A549 (cell line): ENCODE data around the gene RIMS4. TPM values are rescaled to one million over a fixed set of nuclear protein-coding genes. Genes with fewer than 3 reads are reported as not detected.

Experiments
- ATAC-seq, 2 experiments: fragments of 200-7000 bp in 1 of 2; fragments of >200 bp in 1 of 2; cut with Nextera tagmentation in 1 of 2; cut with Tn5 transposase in 1 of 2; 3 replicates each; pipeline versions ENCODE4 v1.8.0 to v1.9.1; 2018 to 2020; ENCODE audit warnings: mild to moderate bottlenecking in 1 of 2, moderate library complexity in 1 of 2
- CTCF ChIA-PET: fragments of 300-600 bp; sonication (Branson Sonifier 250); formaldehyde crosslinking; extraction: SDS; loops from one replicate; lab custom pipeline; 2021; ENCODE audit warnings: antibody characterized with exemption, inconsistent platforms; lab: Yijun Ruan, JAX
- POLR2A ChIA-PET: fragments of 350-600 bp; formaldehyde crosslinking; extraction: SDS; loops from one replicate; lab custom pipeline; 2021; ENCODE audit warnings: antibody characterized with exemption, inconsistent platforms; lab: Yijun Ruan, JAX
- DNase-seq, 2 experiments: peaks; one replicate each; pipeline versions ENCODE4 v3.0.0 to v3.0.0-alpha.2; 2011 to 2016; ENCODE audit warnings: low read depth in 1 of 2, low spot score in 1 of 2
- FAIRE-seq: peaks from 2 replicates; lab custom pipeline; 2011; peaks lifted over from hg19 to GRCh38; lab: Jason Lieb, UNC
- H3K27ac ChIP-seq, 2 experiments: fragments of >200 bp; sonication (Bioruptor Twin); formaldehyde crosslinking; 3 replicates each; pipeline ENCODE4 v1.5.1; 2016 to 2017
- H3K4me1 ChIP-seq: fragments of >200 bp; sonication (Bioruptor Twin); formaldehyde crosslinking; 3 replicates; pipeline ENCODE4 v1.6.1; 2016
- H3K4me2 ChIP-seq: fragments of >200 bp; sonication (Bioruptor Twin); formaldehyde crosslinking; 3 replicates; pipeline ENCODE4 v1.6.1; 2016
- H3K4me3 ChIP-seq: fragments of >200 bp; sonication (Bioruptor Twin); formaldehyde crosslinking; 3 replicates; pipeline ENCODE4 v1.5.1; 2016
- H3K9me3 ChIP-seq: fragments of >200 bp; sonication (Bioruptor Twin); formaldehyde crosslinking; 3 replicates; pipeline ENCODE4 v1.6.1; 2016
- CEBPB ChIP-seq, 2 experiments: fragments of >200 bp in 1 of 2; sonication (Bioruptor Twin) in 1 of 2; formaldehyde crosslinking in 1 of 2; IDR thresholded peaks; 2 replicates each; pipeline ENCODE4 v1.6.1; 2012 to 2016
- CHD4 ChIP-seq: fragments of 200-600 bp; sonication (generic); IDR thresholded peaks from 2 replicates; pipeline ENCODE4 v1.6.1; 2016; ENCODE audit warnings: antibody characterized with exemption, mild to moderate bottlenecking, borderline replicate concordance
- CTCF ChIP-seq: fragments of >200 bp; sonication (Bioruptor Twin); formaldehyde crosslinking; IDR thresholded peaks from 3 replicates; pipeline ENCODE4 v1.5.1; 2016
- EHF ChIP-seq: fragments of 250-450 bp; sonication (Bioruptor Pico); IDR thresholded peaks from 2 replicates; pipeline ENCODE4 v1.5.0; 2020; ENCODE audit warnings: mild to moderate bottlenecking
- EHMT2 ChIP-seq: fragments of 200-600 bp; sonication (generic); IDR thresholded peaks from 2 replicates; pipeline ENCODE4 v1.6.1; 2016; ENCODE audit warnings: antibody characterized with exemption, low read depth, mild to moderate bottlenecking, moderate library complexity
- EP300 ChIP-seq, 2 experiments: fragments of >200 bp; sonication (Bioruptor Twin); formaldehyde crosslinking; IDR thresholded peaks; 2 replicates in 1 of 2; 3 replicates in 1 of 2; pipeline ENCODE4 v1.6.1; 2016 to 2017
- ESRRA ChIP-seq: fragments of 150-350 bp; IDR thresholded peaks from 2 replicates; pipeline ENCODE4 v1.6.1; 2014; ENCODE audit warnings: mild to moderate bottlenecking, low read length, borderline replicate concordance
- FOXS1 ChIP-seq: fragments of 250-450 bp; sonication (Bioruptor Pico); IDR thresholded peaks from 2 replicates; pipeline ENCODE4 v1.5.0; 2020; ENCODE audit warnings: mild to moderate bottlenecking, moderate library complexity
- GATA3 ChIP-seq: IDR thresholded peaks from 2 replicates; pipeline ENCODE4 v1.6.1; 2012; ENCODE audit warnings: borderline replicate concordance
- HOXA7 ChIP-seq: fragments of 250-450 bp; sonication (Bioruptor Pico); IDR thresholded peaks from 2 replicates; pipeline ENCODE4 v1.5.0; 2020; ENCODE audit warnings: mild to moderate bottlenecking, moderate library complexity
- HOXB13 ChIP-seq: fragments of 250-450 bp; sonication (Bioruptor Pico); IDR thresholded peaks from 2 replicates; pipeline ENCODE4 v1.5.0; 2020; ENCODE audit warnings: low read depth, mild to moderate bottlenecking, moderate library complexity
- HOXB5 ChIP-seq: fragments of 250-450 bp; sonication (Bioruptor Pico); IDR thresholded peaks from 2 replicates; pipeline ENCODE4 v1.5.0; 2020; ENCODE audit warnings: mild to moderate bottlenecking, moderate library complexity
- JUN ChIP-seq, 2 experiments: fragments of >200 bp; sonication (Bioruptor Twin); formaldehyde crosslinking; IDR thresholded peaks; 2 replicates in 1 of 2; 3 replicates in 1 of 2; pipeline ENCODE4 v1.6.1; 2016 to 2017
- KDM5A ChIP-seq: fragments of 200-600 bp; sonication (generic); IDR thresholded peaks from 2 replicates; pipeline ENCODE4 v1.6.1; 2016; ENCODE audit warnings: antibody characterized with exemption, mild to moderate bottlenecking
- MYC ChIP-seq: IDR thresholded peaks from 2 replicates; pipeline ENCODE4 v1.6.1; 2012; ENCODE audit warnings: mild to moderate bottlenecking, inconsistent platforms, low read length, improper control_type of control experiment, borderline replicate concordance
- NR3C1 ChIP-seq: fragments of >200 bp; sonication (Bioruptor Twin); formaldehyde crosslinking; IDR thresholded peaks from 3 replicates; pipeline ENCODE4 v1.6.1; 2017
- RARB ChIP-seq: fragments of 250-450 bp; sonication (Bioruptor Pico); IDR thresholded peaks from 2 replicates; pipeline ENCODE4 v1.8.0; 2021; ENCODE audit warnings: mild to moderate bottlenecking, moderate library complexity
- REST ChIP-seq: fragments of 200-600 bp; sonication (generic); IDR thresholded peaks from 2 replicates; pipeline ENCODE4 v1.6.1; 2016; ENCODE audit warnings: antibody characterized with exemption, mild to moderate bottlenecking, moderate library complexity
- RFX5 ChIP-seq: fragments of 450-650 bp; IDR thresholded peaks from 2 replicates; pipeline ENCODE4 v1.7.1; 2014; ENCODE audit warnings: antibody characterized with exemption, mild to moderate bottlenecking, moderate library complexity
- SMC3 ChIP-seq: fragments of >200 bp; sonication (Bioruptor Twin); formaldehyde crosslinking; IDR thresholded peaks from 3 replicates; pipeline ENCODE4 v1.6.1; 2018; ENCODE audit warnings: inconsistent platforms
- SREBF2 ChIP-seq: fragments of 450-650 bp; IDR thresholded peaks from 2 replicates; pipeline ENCODE4 v1.6.1; 2014; ENCODE audit warnings: mild to moderate bottlenecking, moderate library complexity
- TP53 ChIP-seq: fragments of 250-450 bp; sonication (Bioruptor Pico); IDR thresholded peaks from 2 replicates; pipeline ENCODE4 v1.5.0; 2021; ENCODE audit warnings: mild to moderate bottlenecking, moderate library complexity
- ZNF302 ChIP-seq: fragments of 250-450 bp; sonication (Bioruptor Pico); IDR thresholded peaks from 2 replicates; pipeline ENCODE4 v1.9.0; 2021; ENCODE audit warnings: inconsistent platforms, mild to moderate bottlenecking, moderate library complexity
- WGBS: methylation state at CpG from one replicate; pipeline ENCODE4 v1.1.6; 2017; ENCODE audit errors: missing lambda C conversion rate; 5-methylcytosine and 5-hydroxymethylcytosine counted together
- polyA plus RNA-seq, 4 experiments: library from polyadenylated mRNA; depleted of rRNA in 3 of 4; stranded (reverse); fragments of >200 nt; fragmentation: RNase III in 1 of 4; extraction: RNeasy Plus Mini Kit Qiagen cat#74134 plus additional on column Dnase treatment in 1 of 4; gene quantifications; 2 replicates in 3 of 4; 3 replicates in 1 of 4; pipeline ENCODE4 v1.2.3, GENCODE V29; 2011 to 2017
- TF ChIP-seq, protein P1 (sequence below): fragments of 250-450 bp; sonication (Bioruptor Pico); IDR thresholded peaks from 2 replicates; pipeline ENCODE4 v1.5.0; 2021; ENCODE audit warnings: mild to moderate bottlenecking, moderate library complexity, borderline replicate concordance

RIMS4 gene
- polyA plus RNA-seq, 2 of the 4 experiments (the other 2 are of a cell fraction): 0.39 to 1.3 TPM

- DNase-seq: no peak
- Histone ChIP-seq H3K9me3 (peaks cover 17% of the 10 kb centered on the region), H3K4me1 (no peaks in the 10 kb centered on the region), H3K4me3 (no peak overlapping the region), H3K4me2 (no peak overlapping the region), H3K27ac (no peak overlapping the region)
- no peak for FAIRE-seq
- ATAC-seq: no peak
- CTCF ChIA-PET: interaction anchor here (1.6 kb wide), 2 partner anchors 29 to 91 kb away, joined by 4 to 7 read pairs; no protein-coding TSS in a partner anchor
- WGBS: 25% methylated on average over 5 of the region's 5 CpGs
- POLR2A ChIA-PET: no interaction called here
- TF ChIP-seq SMC3 (no peak), FOXS1 (CRISPR knock-in tag) (no peak), GATA3 (no peak), TP53 (CRISPR knock-in tag) (no peak), SREBF2 (no peak), EHMT2 (no peak), CTCF (no peak), JUN (IDR thresholded peaks at IDR 0.05) (no peak)
- TF ChIP-seq, protein P1, sequence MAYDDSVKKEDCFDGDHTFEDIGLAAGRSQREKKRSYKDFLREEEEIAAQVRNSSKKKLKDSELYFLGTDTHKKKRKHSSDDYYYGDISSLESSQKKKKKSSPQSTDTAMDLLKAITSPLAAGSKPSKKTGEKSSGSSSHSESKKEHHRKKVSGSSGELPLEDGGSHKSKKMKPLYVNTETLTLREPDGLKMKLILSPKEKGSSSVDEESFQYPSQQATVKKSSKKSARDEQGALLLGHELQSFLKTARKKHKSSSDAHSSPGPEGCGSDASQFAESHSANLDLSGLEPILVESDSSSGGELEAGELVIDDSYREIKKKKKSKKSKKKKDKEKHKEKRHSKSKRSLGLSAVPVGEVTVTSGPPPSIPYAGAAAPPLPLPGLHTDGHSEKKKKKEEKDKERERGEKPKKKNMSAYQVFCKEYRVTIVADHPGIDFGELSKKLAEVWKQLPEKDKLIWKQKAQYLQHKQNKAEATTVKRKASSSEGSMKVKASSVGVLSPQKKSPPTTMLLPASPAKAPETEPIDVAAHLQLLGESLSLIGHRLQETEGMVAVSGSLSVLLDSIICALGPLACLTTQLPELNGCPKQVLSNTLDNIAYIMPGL: no peak
Measured at GRCh38 chr20:44839481-44839880, 29.1 kb upstream of the RIMS4 start.

- TF ChIP-seq CEBPB (IDR thresholded peaks at IDR 0.05) (no peak), HOXA7 (CRISPR knock-in tag) (no peak), KDM5A (no peak), MYC (no peak), REST (no peak), ESRRA (no peak), ZNF302 (no peak), HOXB5 (CRISPR knock-in tag) (no peak), CHD4 (no peak), EP300 (IDR thresholded peaks at IDR 0.05) (no peak), RARB (CRISPR knock-in tag) (no peak), NR3C1 (no peak), HOXB13 (CRISPR knock-in tag) (no peak), RFX5 (no peak), EHF (CRISPR knock-in tag) (no peak)
- TF ChIP-seq, protein P1: no peak
- DNase-seq: no peak
- WGBS: 26% methylated on average over 1 of the region's 1 CpG
- CTCF ChIA-PET: no interaction called here
- H3K27ac ChIP-seq: no peak overlapping the region
- POLR2A ChIA-PET: no interaction called here
- peaks cover 17% of the 10 kb centered on the region for H3K9me3 ChIP-seq
- ATAC-seq: no peak
- no peak for FAIRE-seq
- no peaks in the 10 kb centered on the region for H3K4me1 ChIP-seq
- no peak overlapping the region for H3K4me3 ChIP-seq
- no peak overlapping the region for H3K4me2 ChIP-seq
Measured at GRCh38 chr20:44838521-44838920, 28.2 kb upstream of the RIMS4 start.
